GM12864 (cell line): Measurements from ENCODE around the gene IGLL5.
A peak's percentile ranks its signal among the peaks of the same experiment; 100 is the strongest.

Experiments used
- DNase-seq: peaks from one replicate; pipeline ENCODE4 v3.0.0-alpha.2; 2011; ENCODE audit warnings: low read depth
- H3K4me3 ChIP-seq: 2 replicates; pipeline ENCODE4 v1.5.1; 2011; ENCODE audit warnings: mild to moderate bottlenecking, low read depth, low read length, control low read depth
- TF ChIP-seq, protein P1 (sequence below): IDR thresholded peaks from 2 replicates; pipeline ENCODE4 v1.5.1; 2011; ENCODE audit warnings: low read depth, mild to moderate bottlenecking, moderate library complexity, low read length, control low read depth, inconsistent platforms; ENCODE audit errors: missing control alignments

The IGLL5 gene

DNA sequence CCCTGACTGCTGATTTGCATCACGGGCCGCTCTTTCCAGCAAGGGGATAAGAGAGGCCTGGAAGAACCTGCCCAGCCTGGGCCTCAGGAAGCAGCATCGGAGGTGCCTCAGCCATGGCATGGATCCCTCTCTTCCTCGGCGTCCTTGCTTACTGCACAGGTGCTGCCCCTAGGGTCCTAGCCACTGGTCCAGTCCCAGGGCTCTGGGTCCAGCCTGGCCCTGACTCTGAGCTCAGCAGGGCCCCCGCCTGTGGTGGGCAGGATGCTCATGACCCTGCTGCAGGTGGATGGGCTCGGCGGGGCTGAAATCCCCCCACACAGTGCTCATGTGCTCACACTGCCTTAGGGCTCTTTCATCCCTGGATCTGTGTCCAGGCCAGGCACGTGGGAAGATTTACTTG lies 7.0 kb upstream of the IGLL5 start:
- no peak overlapping the region for H3K4me3 ChIP-seq

DNA sequence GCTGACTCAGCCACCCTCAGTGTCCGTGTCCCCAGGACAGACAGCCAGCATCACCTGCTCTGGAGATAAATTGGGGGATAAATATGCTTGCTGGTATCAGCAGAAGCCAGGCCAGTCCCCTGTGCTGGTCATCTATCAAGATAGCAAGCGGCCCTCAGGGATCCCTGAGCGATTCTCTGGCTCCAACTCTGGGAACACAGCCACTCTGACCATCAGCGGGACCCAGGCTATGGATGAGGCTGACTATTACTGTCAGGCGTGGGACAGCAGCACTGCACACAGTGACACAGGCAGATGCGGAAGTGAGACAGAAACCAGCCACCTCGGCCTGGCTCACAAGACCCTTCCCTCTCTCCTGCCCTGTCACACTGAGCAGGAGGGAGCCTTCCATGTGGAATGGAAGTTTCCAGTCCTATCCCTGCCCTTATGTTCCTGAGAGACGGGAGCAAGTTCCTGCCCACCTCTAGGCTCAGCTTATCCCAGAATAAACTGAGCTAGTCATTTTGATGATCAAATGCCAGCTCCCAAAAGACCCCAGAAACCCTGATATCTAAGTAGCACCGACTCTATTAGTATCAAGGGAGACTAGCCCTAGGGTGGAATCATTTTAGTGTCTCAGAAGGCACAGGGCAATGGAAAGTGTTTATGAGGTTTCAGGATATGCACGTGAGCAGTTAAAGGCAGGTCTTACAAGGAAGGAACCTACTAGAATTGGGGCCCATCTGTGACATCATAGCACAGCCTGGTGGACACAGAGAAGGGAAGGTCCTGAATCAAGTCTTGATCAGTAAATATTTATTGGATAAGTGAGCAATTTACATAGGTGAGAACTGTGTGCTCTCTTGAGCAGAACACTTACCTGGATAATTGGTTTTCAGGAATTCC lies 6.3 kb upstream of the IGLL5 start:
- peak; percentile 55 for DNase-seq
- TF ChIP-seq, protein P1, sequence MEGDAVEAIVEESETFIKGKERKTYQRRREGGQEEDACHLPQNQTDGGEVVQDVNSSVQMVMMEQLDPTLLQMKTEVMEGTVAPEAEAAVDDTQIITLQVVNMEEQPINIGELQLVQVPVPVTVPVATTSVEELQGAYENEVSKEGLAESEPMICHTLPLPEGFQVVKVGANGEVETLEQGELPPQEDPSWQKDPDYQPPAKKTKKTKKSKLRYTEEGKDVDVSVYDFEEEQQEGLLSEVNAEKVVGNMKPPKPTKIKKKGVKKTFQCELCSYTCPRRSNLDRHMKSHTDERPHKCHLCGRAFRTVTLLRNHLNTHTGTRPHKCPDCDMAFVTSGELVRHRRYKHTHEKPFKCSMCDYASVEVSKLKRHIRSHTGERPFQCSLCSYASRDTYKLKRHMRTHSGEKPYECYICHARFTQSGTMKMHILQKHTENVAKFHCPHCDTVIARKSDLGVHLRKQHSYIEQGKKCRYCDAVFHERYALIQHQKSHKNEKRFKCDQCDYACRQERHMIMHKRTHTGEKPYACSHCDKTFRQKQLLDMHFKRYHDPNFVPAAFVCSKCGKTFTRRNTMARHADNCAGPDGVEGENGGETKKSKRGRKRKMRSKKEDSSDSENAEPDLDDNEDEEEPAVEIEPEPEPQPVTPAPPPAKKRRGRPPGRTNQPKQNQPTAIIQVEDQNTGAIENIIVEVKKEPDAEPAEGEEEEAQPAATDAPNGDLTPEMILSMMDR: no peak
- no peak overlapping the region for H3K4me3 ChIP-seq

More for the DNA sequence above, 7.0 kb upstream of the IGLL5 start:
- TF ChIP-seq, protein P1: no peak
- no peak for DNase-seq

DNA sequence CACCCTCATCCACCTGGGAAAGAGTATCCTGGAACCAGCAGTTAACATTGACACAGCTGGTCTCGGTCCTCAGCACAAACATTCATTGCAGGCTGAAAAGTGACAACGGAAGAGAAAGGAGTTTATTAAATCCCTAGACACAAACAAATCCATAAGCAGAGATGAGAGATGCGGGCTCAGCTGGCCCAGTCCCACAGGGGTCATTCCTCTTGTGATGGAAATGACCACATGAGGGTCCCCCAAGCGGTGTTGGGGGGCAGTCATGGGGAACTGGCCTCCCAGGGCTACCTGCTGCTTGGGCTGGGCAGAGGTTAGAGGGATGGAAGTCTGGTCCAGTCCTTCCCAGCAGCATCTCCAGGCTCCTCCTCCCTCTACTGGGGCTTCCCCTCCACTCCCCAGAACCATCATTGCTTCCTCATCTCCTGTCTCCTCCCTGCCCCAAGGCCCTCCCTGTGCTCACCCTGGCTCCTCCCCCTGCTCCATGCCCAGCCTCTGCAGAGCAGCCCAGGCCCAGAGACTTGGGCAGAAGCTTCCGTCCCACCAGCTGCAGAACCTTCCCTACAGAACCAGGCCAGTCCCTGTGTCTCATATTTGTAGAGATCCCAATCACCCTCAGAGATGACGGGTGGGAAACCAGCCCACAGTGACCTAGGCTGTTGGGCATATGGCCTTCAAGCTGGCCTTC lies 5.4 kb upstream of the IGLL5 start:
- peak; percentile 62 for DNase-seq
- TF ChIP-seq, protein P1: no peak
- H3K4me3 ChIP-seq: peak overlapping the region; percentile 36

DNA sequence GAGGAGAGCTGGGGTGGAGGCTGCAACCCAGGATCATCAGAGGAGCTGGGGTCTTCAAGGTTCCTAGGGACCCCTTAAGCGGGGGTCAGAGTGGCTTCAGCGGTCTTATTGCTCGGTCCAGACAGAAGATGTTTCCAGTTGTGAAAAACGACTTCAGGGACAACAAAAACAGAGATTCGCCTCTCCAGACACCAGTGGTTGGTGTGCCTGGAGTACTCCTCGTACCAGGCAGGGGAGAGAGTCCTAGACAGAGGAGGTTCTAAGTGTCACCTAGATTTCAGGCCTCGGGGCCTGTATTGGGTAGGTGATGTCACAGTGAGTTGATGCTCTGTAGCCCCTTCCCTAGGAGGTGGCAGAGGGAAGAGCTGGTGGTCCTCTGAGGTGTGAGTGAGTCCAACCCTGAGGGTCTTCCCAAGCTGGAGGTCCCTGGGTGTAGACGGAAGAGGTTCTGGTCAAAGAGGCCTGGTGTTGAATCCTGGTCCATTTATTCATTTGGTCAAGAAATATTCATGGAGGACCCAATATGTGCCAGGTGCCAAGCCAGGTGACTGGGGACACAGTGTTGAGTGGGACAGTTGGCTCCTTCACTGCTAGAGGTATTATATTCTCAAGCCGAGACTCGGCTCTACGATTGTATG lies 4.4 kb upstream of the IGLL5 start:
- TF ChIP-seq, protein P1: no peak
- no peak overlapping the region for H3K4me3 ChIP-seq
- no peak for DNase-seq

DNA sequence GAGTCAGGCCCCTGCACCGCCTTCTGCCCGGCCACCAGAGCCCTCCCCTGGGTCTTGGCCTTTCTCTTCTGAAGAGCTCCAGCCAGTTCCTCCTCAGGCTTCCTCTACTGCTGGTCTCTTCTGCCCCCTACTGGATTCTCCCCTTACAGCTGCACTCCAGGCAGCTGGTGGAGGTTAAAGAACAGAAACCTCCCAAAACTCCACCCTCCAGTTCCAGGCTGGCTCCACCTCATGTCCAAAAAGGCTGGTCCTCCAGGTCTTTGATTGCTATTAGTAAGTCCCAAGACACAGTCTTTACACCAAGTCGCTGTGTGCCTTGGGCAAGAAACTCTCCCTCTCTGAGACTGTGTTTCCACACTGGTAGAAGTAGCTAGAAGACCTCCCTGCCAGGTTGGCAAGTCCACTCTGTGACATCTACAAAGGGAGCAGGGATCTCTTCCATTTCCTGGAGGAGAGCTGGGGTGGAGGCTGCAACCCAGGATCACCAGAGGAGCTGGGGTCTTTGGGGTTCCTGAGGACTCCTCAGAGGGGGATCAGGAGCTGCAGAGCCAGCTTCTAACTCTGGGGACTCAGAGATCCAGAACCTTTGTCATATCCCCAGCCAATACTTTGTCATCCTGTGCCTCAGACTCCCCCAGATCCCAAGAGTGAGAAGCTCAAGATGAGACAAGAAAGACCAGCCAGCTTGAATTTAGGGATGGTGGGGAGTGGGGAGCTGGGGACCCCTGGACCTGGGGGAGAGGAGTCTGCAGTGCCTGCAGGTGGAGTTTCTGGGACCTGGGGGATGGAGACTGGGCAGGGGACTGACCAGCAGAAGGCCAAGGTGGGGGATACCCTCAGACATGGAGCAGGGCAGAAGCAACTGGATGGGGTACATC lies 3.4 kb upstream of the IGLL5 start:
- DNase-seq: peak; percentile 87
- TF ChIP-seq, protein P1: peak; percentile 93
- no peak overlapping the region for H3K4me3 ChIP-seq

DNA sequence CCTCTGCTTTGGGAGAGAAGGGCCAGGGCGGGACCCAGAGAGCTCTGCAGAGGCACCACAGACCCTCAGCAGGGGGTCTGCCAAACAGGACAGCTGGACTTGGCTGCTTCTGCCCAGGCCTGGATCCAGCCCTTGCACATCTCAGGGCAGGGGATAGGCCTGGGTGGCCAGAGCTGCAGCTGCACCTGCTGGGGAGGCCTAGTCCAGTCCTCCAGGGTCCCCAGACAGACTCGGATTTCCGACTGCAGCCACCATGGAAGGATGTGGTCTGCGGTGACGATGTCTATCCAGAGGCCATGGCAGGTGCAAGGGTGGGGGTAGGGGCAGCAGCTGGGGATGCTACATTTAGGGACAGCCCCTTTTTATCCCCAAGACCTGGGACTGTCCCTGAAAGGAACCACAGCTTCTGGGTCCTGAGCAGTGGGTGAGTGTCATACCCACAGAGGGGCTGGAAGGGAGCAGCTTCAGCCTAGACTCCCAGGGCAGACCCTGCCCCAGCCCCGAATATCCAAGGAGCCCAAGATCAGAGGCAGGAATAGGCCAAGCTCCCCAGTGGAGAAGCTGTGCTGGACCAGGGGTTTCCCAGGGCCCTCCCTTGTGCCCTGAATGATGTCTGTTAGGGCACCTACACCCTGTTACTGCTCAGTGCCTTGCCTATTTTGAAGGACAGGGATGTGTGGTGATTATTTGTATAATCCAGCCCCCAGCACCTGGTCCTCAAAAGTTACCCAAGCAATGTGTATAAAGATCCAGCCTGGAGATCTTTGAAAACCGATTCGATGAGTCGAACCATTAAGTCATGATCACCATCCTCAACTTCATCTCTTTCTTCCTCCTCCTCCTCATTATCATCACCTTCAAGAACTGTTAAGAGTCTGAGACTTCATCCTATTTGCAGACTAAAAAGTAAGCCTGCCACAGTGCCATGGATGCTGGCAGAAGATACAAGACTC lies 2.5 kb upstream of the IGLL5 start:
- TF ChIP-seq, protein P1: no peak
- H3K4me3 ChIP-seq: no peak overlapping the region
- peak; percentile 90 for DNase-seq
